C4-2B (cell line): ENCODE data around the gene GYPC.

Experiments
- CTCF ChIP-seq: fragments of 450-650 bp; conservative IDR thresholded peaks from 2 replicates; pipeline ENCODE4 v1.5.1; 2017; ENCODE audit warnings: mild to moderate bottlenecking
- ZFX ChIP-seq: fragments of 450-650 bp; IDR thresholded peaks from 2 replicates; pipeline ENCODE4 v1.6.1; 2017

DNA sequence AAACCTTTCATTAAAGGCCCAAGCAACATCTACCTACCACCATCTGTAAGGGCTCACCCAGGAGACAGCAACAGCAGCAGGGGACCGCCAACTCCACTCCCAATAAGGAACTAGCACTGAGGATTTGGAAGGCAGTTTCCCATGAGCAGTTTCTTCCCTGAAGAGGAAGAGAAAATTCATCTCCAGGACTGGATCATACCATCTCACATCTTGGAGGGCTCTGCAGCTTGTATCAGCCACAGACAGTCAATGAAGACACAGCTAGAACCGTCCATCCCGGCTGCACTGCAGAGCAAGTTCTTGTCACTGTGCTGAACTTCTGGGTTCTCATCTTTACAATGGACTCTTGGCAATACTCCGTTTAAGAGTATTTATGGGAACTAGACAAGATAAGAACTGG is 2.8 kb upstream of the GYPC start:
- TF ChIP-seq CTCF (no peak), ZFX (no peak)
